HepG2 (cell line): Measurements from ENCODE around the gene SNAP25. TPM values are rescaled to one million over a fixed set of nuclear protein-coding genes. Genes with fewer than 3 reads are reported as not detected.

ENCODE experiments used
- FOXA1 ChIP-seq, 2 experiments: fragments of 450-650 bp in 1 of 2; sonication (generic) in 1 of 2; formaldehyde crosslinking in 1 of 2; IDR thresholded peaks; 2 replicates each; pipeline versions ENCODE4 v1.4.0 to v1.6.1; 2016 to 2020; ENCODE audit warnings: missing genetic modification reagents in 1 of 2
- MTA3 ChIP-seq: sonication (generic); formaldehyde crosslinking; IDR thresholded peaks from 2 replicates; pipeline ENCODE4 v1.4.0; 2020; ENCODE audit warnings: missing genetic modification reagents
- PAX8 ChIP-seq: sonication (generic); formaldehyde crosslinking; IDR thresholded peaks from 2 replicates; pipeline ENCODE4 v1.8.0; 2022; ENCODE audit warnings: mild to moderate bottlenecking, missing genetic modification reagents, borderline replicate concordance
- RFXAP ChIP-seq: sonication (generic); formaldehyde crosslinking; IDR thresholded peaks from 2 replicates; pipeline ENCODE4 v1.4.0; 2020; ENCODE audit warnings: missing genetic modification reagents, borderline replicate concordance
- SNAPC4 ChIP-seq: sonication (generic); formaldehyde crosslinking; IDR thresholded peaks from 2 replicates; pipeline ENCODE4 v1.4.0; 2020; ENCODE audit warnings: mild to moderate bottlenecking, missing genetic modification reagents
- ZBTB37 ChIP-seq: sonication (generic); formaldehyde crosslinking; IDR thresholded peaks from 2 replicates; pipeline ENCODE4 v1.4.0; 2020; ENCODE audit warnings: mild to moderate bottlenecking, missing genetic modification reagents
- ZNF607 ChIP-seq: sonication (generic); formaldehyde crosslinking; IDR thresholded peaks from 2 replicates; pipeline ENCODE4 v1.5.1; 2020; ENCODE audit warnings: missing genetic modification reagents, mild to moderate bottlenecking, borderline replicate concordance
- ZNF768 ChIP-seq: sonication (generic); formaldehyde crosslinking; IDR thresholded peaks from 2 replicates; pipeline ENCODE4 v1.4.0; 2020; ENCODE audit warnings: missing genetic modification reagents
- polyA plus RNA-seq, 8 experiments: library from polyadenylated mRNA; depleted of rRNA in 3 of 8; stranded (reverse) in 7 of 8; unstranded in 1 of 8; fragments of >200 nt; fragmentation: Illumina TruSeq in 4 of 8; extraction: Trizol in 4 of 8; gene quantifications; 2 replicates each; pipeline versions ENCODE4 v1.2.1 to v1.2.3, GENCODE V29; 2011 to 2016; ENCODE audit warnings: low read depth in 4 of 8, missing spikeins in 1 of 8, mixed read lengths in 1 of 8; ENCODE audit not compliant: insufficient read depth in 1 of 8
- total RNA-seq, 5 experiments: library from RNA; depleted of rRNA; stranded (reverse); fragments of >200 nt; fragmentation: Illumina TruSeq; extraction: Trizol; gene quantifications; 2 replicates each; pipeline ENCODE4 v1.2.3, GENCODE V29; 2016; ENCODE audit warnings: low read depth in 1 of 5
- TF ChIP-seq, protein P1 (sequence below): sonication (generic); formaldehyde crosslinking; IDR thresholded peaks from one replicate; pipeline ENCODE4 v1.5.1; 2020; ENCODE audit warnings: mild to moderate bottlenecking, missing genetic modification reagents; ENCODE audit errors: not compliant biosample characterization
- TF ChIP-seq, protein P2 (sequence below): sonication (generic); formaldehyde crosslinking; IDR thresholded peaks from 2 replicates; pipeline ENCODE4 v1.5.0; 2020; ENCODE audit warnings: mild to moderate bottlenecking, missing genetic modification reagents, borderline replicate concordance

Gene SNAP25
- total and polyA plus RNA-seq, 2 of the 13 experiments (the other 11 are each of a cell fraction or from before 2014, with no cell fraction given) = not detected

- no peak for TF ChIP-seq RFXAP (CRISPR knock-in tag)
- TF ChIP-seq, protein P1, sequence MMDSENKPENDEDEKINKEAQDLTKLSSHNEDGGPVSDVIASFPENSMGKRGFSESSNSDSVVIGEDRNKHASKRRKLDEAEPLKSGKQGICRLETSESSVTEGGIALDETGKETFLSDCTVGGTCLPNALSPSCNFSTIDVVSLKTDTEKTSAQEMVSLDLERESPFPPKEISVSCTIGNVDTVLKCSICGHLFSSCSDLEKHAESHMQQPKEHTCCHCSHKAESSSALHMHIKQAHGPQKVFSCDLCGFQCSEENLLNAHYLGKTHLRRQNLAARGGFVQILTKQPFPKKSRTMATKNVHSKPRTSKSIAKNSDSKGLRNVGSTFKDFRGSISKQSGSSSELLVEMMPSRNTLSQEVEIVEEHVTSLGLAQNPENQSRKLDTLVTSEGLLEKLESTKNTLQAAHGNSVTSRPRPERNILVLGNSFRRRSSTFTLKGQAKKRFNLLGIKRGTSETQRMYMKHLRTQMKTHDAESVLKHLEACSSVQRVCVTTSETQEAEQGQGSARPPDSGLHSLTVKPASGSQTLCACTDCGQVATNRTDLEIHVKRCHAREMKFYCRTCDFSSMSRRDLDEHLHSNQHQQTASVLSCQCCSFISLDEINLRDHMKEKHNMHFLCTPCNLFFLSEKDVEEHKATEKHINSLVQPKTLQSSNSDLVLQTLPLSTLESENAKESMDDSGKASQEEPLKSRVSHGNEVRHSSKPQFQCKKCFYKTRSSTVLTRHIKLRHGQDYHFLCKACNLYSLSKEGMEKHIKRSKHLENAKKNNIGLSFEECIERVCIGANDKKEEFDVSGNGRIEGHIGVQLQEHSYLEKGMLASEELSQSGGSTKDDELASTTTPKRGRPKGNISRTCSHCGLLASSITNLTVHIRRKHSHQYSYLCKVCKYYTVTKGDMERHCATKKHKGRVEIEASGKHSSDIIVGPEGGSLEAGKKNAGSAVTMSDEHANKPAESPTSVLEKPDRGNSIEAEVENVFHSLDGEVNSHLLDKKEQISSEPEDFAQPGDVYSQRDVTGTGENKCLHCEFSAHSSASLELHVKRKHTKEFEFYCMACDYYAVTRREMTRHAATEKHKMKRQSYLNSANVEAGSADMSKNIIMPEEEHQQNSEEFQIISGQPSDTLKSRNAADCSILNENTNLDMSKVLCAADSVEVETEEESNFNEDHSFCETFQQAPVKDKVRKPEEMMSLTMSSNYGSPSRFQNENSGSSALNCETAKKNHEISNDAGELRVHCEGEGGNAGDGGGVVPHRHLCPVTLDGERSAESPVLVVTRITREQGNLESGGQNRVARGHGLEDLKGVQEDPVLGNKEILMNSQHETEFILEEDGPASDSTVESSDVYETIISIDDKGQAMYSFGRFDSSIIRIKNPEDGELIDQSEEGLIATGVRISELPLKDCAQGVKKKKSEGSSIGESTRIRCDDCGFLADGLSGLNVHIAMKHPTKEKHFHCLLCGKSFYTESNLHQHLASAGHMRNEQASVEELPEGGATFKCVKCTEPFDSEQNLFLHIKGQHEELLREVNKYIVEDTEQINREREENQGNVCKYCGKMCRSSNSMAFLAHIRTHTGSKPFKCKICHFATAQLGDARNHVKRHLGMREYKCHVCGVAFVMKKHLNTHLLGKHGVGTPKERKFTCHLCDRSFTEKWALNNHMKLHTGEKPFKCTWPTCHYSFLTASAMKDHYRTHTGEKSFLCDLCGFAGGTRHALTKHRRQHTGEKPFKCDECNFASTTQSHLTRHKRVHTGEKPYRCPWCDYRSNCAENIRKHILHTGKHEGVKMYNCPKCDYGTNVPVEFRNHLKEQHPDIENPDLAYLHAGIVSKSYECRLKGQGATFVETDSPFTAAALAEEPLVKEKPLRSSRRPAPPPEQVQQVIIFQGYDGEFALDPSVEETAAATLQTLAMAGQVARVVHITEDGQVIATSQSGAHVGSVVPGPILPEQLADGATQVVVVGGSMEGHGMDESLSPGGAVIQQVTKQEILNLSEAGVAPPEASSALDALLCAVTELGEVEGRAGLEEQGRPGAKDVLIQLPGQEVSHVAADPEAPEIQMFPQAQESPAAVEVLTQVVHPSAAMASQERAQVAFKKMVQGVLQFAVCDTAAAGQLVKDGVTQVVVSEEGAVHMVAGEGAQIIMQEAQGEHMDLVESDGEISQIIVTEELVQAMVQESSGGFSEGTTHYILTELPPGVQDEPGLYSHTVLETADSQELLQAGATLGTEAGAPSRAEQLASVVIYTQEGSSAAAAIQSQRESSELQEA = no peak
- TF ChIP-seq ZNF768 (CRISPR knock-in tag) = no peak
- no peak for TF ChIP-seq MTA3
- TF ChIP-seq, protein P2, sequence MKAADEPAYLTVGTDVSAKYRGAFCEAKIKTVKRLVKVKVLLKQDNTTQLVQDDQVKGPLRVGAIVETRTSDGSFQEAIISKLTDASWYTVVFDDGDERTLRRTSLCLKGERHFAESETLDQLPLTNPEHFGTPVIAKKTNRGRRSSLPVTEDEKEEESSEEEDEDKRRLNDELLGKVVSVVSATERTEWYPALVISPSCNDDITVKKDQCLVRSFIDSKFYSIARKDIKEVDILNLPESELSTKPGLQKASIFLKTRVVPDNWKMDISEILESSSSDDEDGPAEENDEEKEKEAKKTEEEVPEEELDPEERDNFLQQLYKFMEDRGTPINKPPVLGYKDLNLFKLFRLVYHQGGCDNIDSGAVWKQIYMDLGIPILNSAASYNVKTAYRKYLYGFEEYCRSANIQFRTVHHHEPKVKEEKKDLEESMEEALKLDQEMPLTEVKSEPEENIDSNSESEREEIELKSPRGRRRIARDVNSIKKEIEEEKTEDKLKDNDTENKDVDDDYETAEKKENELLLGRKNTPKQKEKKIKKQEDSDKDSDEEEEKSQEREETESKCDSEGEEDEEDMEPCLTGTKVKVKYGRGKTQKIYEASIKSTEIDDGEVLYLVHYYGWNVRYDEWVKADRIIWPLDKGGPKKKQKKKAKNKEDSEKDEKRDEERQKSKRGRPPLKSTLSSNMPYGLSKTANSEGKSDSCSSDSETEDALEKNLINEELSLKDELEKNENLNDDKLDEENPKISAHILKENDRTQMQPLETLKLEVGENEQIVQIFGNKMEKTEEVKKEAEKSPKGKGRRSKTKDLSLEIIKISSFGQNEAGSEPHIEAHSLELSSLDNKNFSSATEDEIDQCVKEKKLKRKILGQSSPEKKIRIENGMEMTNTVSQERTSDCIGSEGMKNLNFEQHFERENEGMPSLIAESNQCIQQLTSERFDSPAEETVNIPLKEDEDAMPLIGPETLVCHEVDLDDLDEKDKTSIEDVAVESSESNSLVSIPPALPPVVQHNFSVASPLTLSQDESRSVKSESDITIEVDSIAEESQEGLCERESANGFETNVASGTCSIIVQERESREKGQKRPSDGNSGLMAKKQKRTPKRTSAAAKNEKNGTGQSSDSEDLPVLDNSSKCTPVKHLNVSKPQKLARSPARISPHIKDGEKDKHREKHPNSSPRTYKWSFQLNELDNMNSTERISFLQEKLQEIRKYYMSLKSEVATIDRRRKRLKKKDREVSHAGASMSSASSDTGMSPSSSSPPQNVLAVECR (CRISPR knock-in tag) = no peak
- no peak for TF ChIP-seq ZNF607 (CRISPR knock-in tag)
- 0 out of 2 replicates have a peak, but pooled peaks have one; percentile 16 for TF ChIP-seq ZBTB37
- TF ChIP-seq FOXA1 (IDR thresholded peaks at IDR 0.05) = no peak
- TF ChIP-seq FOXA1 (CRISPR knock-in tag; IDR thresholded peaks at IDR 0.05) = peak; percentile 61
- TF ChIP-seq SNAPC4 (CRISPR knock-in tag) = no peak
- TF ChIP-seq PAX8 (CRISPR knock-in tag) = no peak
Measured at GRCh38 chr20:10349118-10349517, 130.5 kb downstream of the SNAP25 start (continued).
